Measurements from ENCODE around the gene AGBL4.

DNA sequence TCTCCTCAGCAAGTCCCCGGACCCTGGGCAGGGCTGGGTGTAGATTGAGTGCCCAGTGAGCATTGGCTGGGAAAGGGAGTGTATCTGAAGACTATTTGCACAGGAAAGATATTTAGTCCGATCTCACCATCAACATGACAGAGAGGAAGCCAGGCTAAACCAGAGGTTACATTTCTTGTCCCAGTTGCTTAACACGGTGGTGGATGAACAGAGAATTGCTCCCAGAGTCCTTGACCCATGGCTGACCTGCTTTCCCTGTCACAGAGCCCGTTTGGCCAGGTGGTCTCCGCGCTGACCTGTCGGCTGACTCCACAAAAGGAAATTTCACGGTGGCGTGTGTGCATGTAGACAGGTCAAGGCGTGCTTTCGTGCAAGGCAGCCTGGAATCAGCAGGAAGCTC is 1330.6 kb downstream of the AGBL4 start:
- no peak for TF ChIP-seq EZH2phosphoT487 (IDR thresholded peaks at IDR 0.05; ENCODE audit: insufficient read depth, low read depth)
- TF ChIP-seq EZH2 (IDR thresholded peaks at IDR 0.05; ENCODE audit: insufficient read depth, poor library complexity, severe bottlenecking) = no peak

Data from GM23248 (cell line).